Peyer's patch (tissue), 4 donors: ENCODE data around the gene KIAA0930.
"Not testable (repeated sequence)": the region's sequence is repeated elsewhere in the genome, so short reads cannot be mapped to it uniquely, and the experiment has no call there.

ENCODE experiments used
- POLR2A ChIP-seq, 2 donors: fragments of 450-650 bp; IDR thresholded peaks; one replicate each; pipeline ENCODE4 v1.5.1; 2017; ENCODE audit warnings: antibody characterized with exemption in 2 of 2, mild to moderate bottlenecking in 2 of 2, moderate library complexity in 2 of 2
- TF ChIP-seq, protein P1 (sequence below), 6 experiments: fragments of 450-650 bp in 4 of 6; fragments of 200-600 bp in 2 of 6; sonication (generic) in 1 of 6; IDR thresholded peaks; one replicate each; pipeline ENCODE4 v1.5.1; 2017 to 2019; ENCODE audit warnings: antibody characterized with exemption in 6 of 6, mild to moderate bottlenecking in 3 of 6, moderate library complexity in 1 of 6

DNA sequence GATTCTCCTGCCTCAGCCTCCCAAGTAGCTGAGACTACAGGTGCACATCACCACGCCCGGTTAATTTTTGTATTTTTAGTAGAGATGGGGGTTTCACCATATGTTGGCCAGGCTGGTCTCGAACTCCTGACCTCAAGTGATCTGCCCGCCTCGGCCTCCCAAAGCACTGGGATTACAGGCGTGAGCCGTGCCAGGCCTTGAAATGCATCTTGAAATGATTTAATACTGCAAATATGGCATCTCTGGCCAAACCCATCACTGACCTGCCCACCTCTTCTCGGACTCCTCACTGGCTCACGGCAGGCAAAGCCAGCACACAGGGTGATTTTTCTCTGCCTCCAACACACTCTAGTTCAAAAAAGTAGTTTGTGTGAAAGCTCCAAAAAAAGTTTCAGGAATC is 48.9 kb downstream of the KIAA0930 start:
- TF ChIP-seq, protein P1, sequence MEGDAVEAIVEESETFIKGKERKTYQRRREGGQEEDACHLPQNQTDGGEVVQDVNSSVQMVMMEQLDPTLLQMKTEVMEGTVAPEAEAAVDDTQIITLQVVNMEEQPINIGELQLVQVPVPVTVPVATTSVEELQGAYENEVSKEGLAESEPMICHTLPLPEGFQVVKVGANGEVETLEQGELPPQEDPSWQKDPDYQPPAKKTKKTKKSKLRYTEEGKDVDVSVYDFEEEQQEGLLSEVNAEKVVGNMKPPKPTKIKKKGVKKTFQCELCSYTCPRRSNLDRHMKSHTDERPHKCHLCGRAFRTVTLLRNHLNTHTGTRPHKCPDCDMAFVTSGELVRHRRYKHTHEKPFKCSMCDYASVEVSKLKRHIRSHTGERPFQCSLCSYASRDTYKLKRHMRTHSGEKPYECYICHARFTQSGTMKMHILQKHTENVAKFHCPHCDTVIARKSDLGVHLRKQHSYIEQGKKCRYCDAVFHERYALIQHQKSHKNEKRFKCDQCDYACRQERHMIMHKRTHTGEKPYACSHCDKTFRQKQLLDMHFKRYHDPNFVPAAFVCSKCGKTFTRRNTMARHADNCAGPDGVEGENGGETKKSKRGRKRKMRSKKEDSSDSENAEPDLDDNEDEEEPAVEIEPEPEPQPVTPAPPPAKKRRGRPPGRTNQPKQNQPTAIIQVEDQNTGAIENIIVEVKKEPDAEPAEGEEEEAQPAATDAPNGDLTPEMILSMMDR (IDR thresholded peaks at IDR 0.05): not testable (repeated sequence)
- TF ChIP-seq POLR2A (IDR thresholded peaks at IDR 0.05): not testable (repeated sequence)
